ENCODE measurements around the gene TIGD4.

TIGD4 gene

DNA sequence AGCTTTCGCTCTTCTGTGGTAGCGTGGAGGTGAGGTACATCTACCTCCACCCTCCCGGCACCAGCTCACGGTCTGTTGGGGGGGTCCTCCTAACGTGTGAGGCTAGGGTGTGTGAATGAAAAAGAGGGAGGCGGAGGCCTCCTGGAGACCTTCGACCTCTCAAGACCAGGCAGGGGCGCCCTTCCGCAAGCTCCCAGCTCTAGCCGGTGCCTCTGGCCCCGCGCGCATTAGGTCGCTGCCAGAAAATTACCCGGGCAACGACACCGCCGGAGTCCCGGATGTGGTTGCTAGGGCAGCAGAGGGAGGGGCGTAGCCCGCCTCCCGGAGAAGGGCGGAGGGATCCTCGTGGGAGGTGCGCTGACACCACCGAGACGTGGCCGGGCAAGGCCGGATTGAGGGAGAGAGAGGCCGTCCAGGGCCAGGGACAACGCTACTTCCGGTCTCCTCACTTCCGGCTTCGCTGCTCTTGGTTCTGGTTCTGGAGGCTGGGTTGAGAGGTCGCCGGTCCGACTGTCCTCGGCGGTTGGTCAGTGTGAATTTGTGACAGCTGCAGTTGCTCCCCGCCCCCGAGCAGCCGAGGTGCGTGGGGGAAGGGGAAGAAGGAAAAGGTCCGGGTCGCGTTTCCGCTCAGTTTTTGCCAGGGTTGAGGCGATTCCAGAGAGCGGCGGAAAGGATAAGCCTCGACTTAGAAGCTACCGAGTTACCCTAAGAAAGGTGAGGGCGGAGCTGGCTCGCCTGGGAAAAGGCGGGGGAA is at the start of gene TIGD4, which contains the start of gene ARFIP1:
TSS of gene TIGD4 (minus strand) at position 218 of the 754 bp plus-strand sequence. CDS start 8,726 bp downstream, outside the sequence.
TSS of gene ARFIP1 (plus strand) at position 442 of the 754 bp plus-strand sequence. CDS start 49,680 bp downstream, outside the sequence.
- DNase-seq (ENCODE audit: low read depth): peak; percentile 89

DNA sequence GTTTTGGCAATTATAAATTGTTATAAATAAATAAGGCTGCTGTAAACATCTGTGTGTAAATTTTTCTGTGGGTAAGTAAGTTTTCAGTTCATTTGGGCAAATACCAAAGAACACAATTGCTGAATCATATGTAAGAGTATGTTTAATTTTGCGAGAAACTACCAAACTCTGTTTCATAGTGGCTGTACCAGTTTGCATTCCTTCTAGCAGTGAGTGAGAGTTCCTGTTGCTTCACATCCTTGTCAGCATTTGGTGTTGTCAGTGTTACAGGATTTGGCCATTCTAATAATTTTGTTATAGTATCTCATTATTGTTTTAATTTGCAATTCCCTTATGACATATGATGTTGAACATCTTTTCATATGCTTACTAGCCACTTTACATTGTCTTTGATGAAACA is 48.6 kb upstream of the TIGD4 start:
- no peak for DNase-seq (ENCODE audit: low read depth)

DNA sequence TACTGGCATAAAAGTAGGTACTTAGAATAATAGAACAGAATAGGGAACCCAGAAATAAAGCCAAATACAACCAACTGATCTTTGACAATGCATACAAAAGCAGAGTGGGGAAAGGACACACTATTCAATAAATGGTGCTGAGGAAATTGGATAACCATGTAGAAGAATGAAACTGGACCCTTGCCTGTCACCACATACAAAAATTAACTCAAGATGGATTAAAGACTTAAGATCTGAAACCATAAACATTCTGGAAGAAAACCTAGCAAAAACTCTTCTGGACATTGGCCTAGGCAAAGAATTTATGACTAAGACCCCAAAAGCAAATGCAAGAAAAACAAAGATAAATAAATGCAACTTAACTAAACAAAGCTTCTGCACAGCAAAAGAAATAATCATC is 45.8 kb upstream of the TIGD4 start:
- DNase-seq (ENCODE audit: low read depth): no peak

DNA sequence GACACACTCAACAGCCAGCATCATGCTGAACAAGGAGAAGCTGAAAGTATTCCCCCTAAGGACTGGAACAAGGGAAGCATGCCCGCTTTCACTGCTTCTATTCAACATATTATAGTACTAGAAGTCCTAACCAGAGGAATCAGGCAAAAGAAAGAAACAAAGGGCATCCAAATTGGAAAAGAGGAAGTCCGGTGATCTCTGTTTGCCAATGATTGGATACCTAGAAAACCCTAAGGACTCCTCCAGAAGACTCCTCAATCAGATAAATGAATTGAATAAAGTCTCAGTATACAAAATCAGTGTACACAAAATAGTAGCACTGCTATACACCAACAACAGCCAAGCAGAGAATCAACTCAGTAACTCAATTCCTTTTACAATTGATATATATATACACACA is 45.0 kb upstream of the TIGD4 start:
- no peak for DNase-seq (ENCODE audit: low read depth)

DNA sequence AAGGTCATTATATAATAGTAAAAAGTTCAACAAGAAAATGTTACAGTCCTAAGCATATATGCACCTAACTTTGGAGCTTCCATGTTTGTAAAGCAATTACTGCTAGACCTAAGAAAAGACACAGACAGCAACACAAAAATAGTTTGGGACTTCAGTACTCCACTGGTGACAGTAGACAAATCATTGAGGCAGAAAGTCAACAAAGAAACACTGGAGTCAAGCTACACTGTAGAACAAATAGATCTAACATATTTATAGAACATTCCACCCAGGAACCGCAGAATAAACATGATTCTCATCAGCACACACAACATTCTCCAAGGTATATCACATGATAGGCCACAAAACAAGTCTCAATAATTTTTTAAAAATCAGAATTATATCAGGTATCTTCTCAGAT is 42.8 kb upstream of the TIGD4 start:
- DNase-seq (ENCODE audit: low read depth): no peak

DNA sequence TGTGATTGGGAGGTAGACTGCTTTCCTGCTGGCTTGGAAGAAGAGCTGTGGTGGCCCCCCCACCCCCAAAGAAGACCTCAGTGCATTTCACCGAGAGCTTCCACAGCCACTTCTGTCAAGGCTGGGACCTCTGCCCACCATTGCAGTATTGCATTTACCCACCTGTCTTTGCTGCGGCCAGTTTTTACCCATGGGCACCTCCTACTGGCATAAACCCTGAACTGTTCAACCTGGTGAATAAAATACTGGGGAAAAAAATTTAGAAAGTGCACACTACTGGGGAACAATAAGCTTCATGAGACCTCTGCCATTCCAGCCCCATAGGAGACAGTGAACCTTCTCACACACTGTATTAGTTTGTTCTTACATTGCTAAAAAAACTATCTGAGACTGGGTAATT is 40.5 kb upstream of the TIGD4 start:
- DNase-seq (ENCODE audit: low read depth): no peak

DNA sequence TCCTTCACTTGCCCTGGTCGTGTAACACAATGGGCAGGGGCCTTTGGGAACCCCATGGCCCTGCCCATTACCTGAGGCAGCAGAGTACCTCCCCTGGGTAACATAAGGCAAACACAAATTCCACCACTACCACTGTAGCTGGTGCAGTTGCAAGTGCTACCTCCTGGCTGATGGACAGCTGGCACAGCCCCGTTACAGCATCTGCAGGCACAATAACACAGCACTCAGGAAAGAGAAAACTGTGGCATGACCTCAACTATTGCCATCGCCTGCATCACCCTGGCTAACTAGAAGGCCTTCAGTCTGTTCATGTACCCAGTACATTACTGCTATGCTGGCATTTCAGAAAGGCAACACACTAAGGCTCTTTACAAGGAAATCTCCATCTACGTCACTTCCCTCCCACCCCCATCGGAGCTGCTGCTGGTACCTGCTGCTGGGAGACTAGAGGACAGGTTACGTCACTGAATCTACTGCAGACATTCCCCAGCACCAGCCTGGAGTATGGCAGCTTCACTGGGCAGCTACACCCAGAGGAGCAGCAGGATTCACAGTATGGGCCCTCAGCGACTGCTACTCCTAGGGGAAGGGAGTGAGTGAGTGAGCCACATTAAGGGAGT is 39.6 kb upstream of the TIGD4 start:
- DNase-seq (ENCODE audit: low read depth): no peak

DNA sequence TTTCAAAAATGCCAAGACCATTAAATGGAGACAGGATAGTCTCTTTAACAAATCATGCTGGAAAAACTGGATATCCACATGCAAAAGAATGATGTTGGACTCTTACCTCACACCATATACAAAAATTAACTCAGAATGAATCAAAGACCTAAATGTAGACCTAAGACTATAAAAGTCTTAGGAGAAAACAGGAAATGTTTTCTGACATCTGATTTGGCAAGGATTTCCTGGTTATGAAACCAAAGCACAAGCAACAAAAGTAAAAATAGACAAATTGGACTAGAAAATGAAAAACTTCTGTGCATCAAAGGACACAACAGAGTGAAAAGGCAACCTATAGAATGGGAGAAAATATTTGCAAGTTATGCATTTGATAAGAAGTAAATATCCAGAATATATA is 37.8 kb upstream of the TIGD4 start:
- DNase-seq (ENCODE audit: low read depth): peak; percentile 25

DNA sequence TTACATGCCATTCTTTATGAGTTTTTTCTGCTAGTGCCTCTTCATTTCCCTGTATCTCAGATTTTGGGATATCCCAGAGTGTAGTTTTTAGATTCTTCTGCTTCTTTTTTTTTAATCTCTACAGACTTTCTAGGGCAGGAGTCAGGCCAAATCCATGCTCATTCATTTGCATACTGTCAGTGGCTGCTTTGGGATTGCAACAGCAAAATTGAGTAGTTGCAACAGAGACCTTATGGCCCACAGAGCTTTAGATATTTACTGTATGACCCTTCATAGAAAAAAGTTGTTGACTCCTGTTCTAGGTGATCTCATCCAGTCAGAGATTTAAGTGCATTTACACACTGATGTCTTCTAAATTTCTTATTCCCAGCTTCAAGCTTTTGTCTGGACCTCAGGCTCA is 35.5 kb upstream of the TIGD4 start:
- peak; percentile 10 for DNase-seq (ENCODE audit: low read depth)

DNA sequence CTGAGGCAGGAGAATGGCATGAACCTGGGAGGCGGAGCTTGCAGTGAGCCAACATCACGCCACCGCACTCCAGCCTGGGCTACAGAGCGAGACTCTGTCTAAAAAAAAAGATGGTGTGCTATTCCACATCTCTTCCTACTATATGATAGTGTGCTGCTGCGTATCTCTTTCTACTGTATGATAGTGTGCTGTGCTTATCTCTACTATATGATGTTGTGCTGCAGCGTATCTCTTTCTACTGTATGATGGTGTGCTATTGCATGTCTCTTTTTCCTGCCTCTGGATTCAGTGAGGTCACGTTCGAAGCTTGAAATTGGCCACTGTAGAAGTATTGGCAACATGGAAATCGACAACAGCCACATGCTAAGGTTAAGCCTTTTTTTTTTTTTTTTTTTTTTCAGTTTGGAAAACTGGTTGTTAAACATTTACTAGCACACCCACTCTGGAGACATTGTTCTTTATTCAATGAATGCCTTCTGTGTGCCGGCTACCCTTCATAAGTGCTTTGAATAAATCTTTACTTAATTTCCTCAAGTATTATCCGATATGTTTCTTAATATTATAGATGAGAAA is 31.3 kb upstream of the TIGD4 start:
- no peak for DNase-seq (ENCODE audit: low read depth)

DNA sequence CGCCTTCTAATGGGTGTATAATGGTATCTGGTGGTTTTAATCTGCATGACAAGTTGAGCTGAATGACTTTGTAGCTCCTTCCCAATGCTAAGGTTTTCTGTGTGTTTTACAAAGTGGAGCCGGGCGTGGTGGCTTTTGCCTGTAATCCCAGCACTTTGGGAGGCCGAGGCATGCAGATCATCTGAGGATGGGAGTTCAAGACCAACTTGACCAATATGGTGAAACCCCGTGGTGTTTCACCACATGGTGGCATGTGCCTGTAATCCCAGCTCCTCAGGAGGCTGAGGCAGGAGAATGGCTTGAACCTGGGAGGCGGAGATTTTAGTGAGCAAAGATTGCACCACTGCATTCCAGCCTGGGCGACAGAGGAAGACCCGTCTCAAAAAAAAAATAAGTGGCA is 29.1 kb upstream of the TIGD4 start:
- DNase-seq (ENCODE audit: low read depth): no peak

DNA sequence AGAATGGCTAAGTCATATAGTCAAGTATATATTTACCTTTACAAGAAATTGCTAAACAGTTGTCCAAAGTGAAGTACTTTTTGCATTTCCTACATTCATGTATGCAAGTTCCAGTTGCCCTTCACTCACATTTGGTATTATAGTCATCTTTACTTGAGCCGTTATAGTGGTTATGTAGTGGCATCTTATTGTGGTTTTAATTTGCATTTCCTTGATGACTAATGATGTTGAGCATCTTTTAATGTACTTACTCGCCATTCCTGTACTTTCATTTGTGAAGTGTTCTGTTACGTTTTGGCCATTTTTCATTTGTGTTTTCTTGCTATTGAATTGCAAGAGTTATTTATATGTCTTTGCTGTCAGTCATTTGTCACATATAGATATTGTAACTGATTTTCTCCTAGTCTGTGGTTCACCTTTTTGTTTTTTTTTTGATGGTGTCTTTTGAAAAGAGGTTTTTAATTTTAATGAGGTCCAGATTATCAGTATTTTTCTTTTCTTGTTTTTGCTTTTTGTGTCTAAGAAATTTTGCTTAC is 27.8 kb upstream of the TIGD4 start:
- DNase-seq (ENCODE audit: low read depth): no peak

DNA sequence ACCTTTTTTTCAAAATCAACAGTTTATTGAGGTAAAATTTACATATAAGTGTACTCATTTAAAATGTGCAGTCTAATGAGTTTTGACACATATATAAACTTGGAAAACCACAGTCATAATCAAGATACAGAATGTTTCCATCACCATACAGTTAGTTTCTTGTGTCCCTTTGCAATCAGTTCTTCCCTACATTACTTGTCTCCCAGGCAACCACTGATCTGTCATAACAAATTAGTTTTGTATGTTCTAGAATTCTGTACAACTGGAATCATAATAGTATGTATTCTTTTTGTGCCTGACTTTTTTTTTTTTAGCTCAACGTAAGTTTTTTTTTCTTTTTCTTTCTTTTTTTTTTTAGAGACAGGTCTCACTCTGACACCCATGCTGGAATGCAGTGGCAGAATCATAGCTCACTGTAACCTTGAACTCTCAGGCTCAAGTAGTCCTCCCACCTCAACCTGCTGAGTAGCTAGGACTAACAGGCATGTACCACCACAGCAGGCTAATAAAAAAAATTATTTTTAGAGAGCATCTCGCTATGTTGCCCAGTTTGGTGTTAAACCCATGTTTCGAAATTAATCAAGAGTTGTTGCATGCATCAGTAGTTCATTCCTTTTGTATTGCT is 27.1 kb upstream of the TIGD4 start:
- DNase-seq (ENCODE audit: low read depth): no peak

DNA sequence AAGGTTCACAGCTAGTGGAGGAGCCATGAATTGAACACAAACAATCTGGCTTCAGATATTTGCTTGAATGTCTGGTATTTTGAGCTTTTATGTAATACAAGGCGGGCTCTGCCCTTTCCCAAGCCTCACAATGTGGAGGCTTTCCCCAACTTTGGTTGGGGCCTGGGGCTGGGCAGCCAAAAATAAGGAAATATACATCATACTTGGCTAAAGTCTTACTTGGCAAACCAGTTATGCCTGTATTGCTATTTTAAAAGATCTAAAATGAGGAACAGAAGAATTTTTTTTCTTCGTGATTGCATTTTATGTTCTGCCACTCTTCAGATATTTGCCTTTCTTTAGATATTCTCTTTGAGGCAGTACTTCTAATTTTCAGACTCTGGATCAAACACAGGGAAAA is 26.3 kb upstream of the TIGD4 start:
- no peak for DNase-seq (ENCODE audit: low read depth)

DNA sequence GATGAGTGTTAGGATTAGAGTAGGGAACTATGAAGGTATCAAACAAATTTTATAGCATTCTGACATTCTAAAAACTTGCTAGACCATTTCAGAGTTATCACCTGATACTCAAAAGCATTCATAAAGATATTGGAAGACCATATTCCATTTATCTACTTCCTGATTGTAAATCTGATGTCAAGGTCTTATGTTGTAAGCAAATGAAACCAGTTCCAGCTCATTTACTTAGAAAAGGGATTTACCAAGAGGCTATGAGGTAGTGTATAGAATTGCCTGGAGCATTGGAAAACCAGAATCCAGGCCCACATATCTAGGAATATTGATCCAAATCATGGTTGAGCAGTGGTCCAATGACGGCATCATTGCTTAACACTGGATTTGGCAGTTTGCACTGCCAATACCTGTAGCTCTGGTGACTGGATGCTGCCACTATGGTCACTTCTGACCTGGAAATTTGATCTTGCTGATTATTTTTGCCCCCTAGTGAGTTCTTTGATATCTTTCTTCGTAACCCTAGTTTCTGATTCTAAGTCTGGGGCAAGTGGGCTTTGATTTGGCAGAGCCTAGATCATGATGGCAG is 25.6 kb upstream of the TIGD4 start:
- DNase-seq (ENCODE audit: low read depth): no peak

DNA sequence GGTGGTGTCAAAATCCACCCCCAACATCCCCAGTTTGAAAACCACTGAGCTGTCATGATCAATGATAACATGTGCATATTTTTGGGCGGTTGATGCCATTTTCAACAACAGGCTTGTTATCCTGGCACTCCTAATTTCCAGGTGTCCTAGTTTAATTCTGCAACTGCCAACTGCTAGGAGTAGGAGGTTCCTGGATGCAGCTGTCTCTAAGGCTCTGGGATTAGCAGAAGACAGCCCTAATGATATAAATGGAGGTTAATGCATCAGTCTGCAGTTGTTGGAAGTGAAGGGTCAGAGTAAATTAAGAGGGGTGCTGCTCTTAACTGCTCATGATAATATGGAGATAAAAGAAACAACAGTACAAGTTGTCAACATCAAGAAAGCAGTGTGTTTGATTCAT is 24.0 kb upstream of the TIGD4 start:
- DNase-seq (ENCODE audit: low read depth): no peak

DNA sequence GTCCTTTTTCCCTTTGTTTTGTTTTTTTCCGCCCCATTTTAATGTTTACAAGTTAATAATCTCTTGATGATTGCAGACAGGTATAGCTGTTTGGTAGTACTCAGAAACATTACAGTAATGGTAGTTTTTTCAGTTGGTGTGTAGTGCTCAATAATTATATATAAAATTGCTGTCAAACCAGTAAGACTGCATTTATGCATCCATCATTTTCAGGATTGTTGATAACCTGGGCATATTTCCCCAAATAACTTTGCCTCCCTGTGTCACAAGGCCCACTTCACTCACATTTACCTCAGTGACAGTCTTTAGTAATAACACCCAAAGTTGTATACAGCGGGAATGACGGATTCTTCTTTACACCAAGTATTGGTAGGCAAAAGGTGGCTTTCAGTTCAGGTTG is 16.4 kb upstream of the TIGD4 start:
- no peak for DNase-seq (ENCODE audit: low read depth)

DNA sequence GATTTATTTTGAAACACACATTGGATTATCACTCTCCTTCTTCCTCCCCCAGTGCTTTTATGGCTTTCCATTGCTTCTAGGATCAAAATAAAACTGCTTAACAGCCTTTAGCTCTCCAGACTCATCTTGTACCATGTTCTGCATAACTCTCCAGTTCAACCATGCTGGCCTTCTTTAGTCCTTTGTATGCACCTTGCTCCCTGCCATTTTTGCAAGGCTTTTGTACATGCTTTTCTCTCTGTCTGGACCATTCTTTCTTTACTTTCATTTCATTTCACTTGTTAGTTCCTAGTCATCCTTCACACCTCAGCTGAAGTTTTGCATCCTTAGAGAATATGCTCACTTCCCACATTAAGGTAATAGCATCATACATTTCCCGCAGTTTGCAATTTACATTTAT is 7.1 kb upstream of the TIGD4 start:
- no peak for DNase-seq (ENCODE audit: low read depth)

DNA sequence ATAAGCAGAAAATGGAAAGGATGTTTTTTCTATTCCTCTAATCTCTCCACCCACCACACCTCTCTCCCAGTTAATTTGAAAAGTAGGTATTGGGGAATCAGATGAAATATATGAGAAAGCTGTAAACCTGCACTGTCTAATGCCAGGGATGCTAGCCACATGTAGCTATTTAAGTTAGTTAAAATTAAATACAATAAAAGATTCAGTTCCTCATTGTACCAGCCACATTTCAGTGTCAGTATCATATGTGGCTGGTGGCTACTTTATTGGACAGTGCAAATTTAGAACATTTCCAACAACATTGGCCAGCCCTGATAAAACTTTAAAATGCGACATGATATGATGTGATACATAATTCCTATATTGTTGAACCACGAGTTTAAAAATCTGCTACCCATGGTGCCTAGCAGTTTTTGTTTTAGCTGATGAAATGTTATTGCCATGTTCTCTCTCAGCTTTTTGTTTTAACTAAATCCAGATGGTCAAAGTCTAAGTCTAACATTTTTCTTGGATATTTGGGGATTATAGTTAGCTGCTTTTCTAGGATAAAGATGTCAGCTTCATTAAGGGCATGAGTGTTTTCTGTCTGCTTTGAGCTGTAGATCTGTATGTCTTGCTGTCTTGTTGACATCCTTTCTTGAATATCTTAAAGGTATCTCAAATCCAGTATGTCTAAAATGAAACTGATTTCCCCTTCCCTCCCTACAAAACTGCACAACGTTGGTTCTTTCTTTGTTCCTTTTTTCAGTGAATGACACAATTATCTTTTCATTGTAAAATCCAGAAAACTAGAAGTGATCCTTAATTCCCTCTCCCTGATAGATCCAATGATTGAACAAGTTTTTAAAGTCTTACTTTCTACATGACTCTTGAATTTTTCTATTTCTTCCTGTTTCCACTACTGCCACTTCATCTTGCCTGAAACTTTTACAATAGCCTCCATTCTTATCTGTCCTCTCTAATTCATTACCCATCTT is 6.4 kb upstream of the TIGD4 start:
- no peak for DNase-seq (ENCODE audit: low read depth)

DNA sequence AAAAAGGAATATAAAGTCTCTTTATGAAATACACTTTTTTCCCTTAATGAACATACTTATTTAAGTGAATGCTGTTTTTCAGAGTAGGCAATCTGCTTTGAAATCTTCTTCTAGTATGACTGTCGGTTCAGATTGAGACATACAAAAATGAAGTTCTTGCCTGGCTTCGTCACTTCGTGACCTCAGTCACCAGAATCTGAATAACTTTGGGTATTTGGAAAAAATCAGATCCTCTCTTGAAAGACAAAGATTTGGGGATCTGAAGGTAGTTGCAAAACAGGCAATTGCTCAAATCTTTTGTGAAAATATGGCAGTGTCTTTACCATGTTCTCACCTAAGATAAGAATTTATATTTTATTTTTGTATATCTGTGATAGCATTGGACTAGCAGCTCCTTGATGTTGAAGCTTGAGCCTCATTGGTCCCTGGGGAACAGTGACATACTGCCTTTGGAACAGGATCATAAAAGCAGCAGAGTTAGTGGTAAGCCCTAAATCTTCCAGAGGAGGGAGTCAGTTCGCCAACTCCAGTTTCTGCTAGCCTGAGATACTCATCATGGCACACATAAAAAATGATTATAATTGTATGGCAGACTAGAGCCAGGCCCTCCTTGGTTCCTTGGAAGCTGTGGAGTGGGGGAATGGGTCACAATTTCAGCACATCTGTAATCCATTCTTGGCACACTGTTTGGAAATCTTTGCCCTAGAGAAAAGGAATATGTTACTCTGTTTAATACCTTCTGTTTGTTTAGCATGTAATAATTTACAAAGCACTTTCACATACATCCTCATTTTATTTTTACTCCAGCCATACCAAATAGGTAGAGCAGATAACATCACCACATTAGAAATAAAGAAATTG is 5.2 kb upstream of the TIGD4 start:
- DNase-seq (ENCODE audit: low read depth): peak; percentile 65
